NB4 (cell line): ENCODE data around the gene ALCAM.

Experiments
- DNase-seq: peaks from one replicate; pipeline ENCODE4 v3.0.0; 2010; ENCODE audit warnings: low read depth
- H3K4me3 ChIP-seq: one replicate; pipeline ENCODE4 v1.5.1; 2011; ENCODE audit warnings: mild to moderate bottlenecking, low read depth, low read length, moderate library complexity
- MYC ChIP-seq: IDR thresholded peaks from 2 replicates; pipeline ENCODE4 v1.6.1; 2011; ENCODE audit warnings: low read depth, low read length
- POLR2A ChIP-seq: IDR thresholded peaks from 2 replicates; pipeline ENCODE4 v1.6.1; 2011; ENCODE audit warnings: mild to moderate bottlenecking; ENCODE audit not compliant: insufficient read length; ENCODE audit errors: extremely low read depth
- TF ChIP-seq, protein P1 (sequence below): IDR thresholded peaks from 2 replicates; pipeline ENCODE4 v1.6.1; 2011; ENCODE audit warnings: low read depth, low read length
- TF ChIP-seq, protein P2 (sequence below): IDR thresholded peaks from one replicate; pipeline ENCODE4 v1.5.1; 2012; ENCODE audit warnings: low read depth, low read length

The ALCAM gene

DNA sequence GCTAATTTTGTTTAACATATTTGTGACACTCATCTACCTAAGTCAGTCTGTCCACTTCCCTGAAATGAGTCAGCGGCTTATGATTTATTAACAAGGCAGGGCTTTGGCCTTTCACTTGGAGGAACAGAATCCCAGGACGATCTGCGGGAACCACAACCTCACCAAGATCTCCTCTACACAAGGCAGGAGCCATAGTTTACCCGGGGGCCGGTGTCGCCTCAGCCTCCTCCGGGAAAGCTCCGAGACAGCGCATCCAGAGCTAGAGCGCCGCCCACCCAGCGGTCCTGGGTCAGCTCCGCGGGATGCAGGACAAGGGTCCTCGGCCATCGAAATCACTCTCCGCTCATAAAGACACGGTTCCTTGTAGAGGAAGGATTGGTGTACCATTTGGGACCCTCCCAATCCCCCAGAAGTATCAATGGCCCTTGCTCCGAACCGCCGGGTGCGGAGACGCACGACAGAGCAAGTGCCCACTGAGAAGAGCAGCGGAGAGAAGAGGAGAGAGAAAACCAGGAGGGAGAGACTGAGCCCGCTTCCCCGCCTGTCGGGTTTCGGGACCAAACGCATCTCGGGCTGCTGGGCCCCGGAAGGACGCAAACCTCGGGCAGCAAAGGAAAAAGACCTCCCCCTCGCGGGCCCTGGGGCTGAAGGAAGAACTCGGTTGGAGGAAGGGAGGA is 13.1 kb upstream of the ALCAM start:
- no peak for DNase-seq
- TF ChIP-seq, protein P1, sequence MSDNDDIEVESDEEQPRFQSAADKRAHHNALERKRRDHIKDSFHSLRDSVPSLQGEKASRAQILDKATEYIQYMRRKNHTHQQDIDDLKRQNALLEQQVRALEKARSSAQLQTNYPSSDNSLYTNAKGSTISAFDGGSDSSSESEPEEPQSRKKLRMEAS = no peak
- H3K4me3 ChIP-seq = no peak overlapping the region

DNA sequence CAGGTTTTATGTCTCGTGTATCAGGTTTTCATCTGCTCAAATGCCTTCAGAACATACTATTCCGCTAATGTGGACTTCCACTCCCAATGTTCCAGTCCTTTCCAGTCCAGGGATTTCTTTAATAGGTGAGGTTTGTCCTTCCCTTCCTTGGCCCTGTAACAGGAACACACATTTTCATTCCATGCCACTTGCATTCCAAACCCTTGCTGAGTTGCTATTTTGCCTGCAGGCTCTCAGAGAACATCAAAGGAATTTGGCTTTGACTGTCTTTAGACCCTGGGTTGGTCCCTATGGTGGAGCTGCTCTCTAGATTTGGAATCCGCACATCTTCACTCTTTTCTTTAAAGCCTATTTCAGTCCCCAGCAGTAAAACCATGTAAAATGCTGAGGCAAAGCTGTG is 12.3 kb upstream of the ALCAM start:
- H3K4me3 ChIP-seq = no peak overlapping the region
- TF ChIP-seq MYC (no peak), POLR2A (no peak)
- TF ChIP-seq, protein P1 = no peak
- TF ChIP-seq, protein P2, sequence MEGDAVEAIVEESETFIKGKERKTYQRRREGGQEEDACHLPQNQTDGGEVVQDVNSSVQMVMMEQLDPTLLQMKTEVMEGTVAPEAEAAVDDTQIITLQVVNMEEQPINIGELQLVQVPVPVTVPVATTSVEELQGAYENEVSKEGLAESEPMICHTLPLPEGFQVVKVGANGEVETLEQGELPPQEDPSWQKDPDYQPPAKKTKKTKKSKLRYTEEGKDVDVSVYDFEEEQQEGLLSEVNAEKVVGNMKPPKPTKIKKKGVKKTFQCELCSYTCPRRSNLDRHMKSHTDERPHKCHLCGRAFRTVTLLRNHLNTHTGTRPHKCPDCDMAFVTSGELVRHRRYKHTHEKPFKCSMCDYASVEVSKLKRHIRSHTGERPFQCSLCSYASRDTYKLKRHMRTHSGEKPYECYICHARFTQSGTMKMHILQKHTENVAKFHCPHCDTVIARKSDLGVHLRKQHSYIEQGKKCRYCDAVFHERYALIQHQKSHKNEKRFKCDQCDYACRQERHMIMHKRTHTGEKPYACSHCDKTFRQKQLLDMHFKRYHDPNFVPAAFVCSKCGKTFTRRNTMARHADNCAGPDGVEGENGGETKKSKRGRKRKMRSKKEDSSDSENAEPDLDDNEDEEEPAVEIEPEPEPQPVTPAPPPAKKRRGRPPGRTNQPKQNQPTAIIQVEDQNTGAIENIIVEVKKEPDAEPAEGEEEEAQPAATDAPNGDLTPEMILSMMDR = no peak
- no peak for DNase-seq

DNA sequence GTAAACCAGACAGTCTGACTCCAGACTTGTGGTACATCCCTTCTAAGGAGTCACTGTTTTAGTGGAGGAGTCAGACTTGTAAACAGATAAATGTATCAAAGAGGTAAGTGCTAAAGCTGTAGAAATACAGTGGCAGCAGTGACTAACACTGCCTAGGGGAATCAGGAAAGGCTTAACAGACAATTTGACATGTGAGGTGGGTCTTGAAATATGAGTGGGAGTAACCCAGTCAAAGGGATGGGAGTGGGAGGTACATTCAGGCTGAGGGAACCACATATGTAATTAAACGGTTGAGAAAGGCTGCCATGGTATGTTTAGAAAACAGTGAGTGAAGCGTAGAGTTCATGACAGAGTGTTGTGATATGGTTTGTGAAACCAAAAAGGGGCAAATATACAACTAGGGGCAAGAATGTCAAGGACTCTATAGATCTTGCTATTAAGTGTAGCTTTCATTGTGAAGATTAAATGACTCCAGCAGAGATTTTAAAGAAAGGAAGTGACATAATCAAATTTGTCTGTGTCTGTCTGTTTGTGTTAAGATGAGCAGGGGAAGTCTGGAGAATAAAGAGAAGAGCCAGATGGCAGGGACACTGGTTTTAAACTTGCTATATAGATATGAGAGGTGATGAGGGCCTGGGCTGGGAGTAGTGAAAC is 11.2 kb upstream of the ALCAM start:
- TF ChIP-seq, protein P2 = no peak
- TF ChIP-seq, protein P1 = no peak
- TF ChIP-seq POLR2A (no peak), MYC (no peak)
- no peak overlapping the region for H3K4me3 ChIP-seq

DNA sequence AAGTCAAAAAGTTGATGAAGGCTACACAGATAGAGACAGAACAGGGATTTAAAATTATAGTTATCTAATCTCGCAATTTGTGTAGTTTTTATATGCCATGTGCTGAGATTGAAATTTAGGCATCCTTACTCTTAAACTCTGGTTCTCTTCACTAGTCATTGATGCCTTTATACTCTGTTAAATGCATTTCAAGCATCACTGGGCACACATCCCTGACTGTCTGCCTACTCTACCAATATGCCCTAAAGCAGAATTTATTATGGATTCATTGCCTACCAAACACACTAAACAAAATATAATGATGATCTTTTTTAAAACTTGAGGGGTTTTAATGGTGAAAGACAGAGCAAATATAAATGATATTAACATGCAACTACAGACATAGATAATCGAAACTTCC is 10.3 kb upstream of the ALCAM start:
- DNase-seq = no peak
- H3K4me3 ChIP-seq = no peak overlapping the region
- TF ChIP-seq, protein P1 = no peak
- TF ChIP-seq, protein P2 = no peak
- TF ChIP-seq MYC = no peak
- no peak for TF ChIP-seq POLR2A

More for the DNA sequence above, 11.2 kb upstream of the ALCAM start:
- peak; percentile 57 for DNase-seq

DNA sequence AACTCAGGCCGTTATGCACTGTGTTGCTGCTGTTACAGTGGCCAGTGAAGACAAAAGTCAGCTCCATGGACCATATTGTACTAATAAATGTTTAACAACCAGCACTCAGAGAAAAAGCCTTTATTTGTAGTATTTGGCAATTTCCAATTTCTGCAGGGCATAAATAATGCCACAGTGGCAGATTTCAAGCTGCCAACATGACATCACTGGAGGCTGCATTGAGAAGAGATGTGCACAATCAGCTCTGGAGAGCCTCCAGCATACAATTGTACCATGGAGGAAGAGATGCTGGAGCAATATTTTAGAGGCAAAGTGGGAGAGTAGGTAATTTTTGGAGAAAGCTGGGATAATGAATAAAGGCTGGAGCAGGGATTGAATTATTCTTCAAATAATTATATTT is 9.7 kb upstream of the ALCAM start:
- H3K4me3 ChIP-seq = no peak overlapping the region
- DNase-seq = no peak
- TF ChIP-seq, protein P2 = no peak
- TF ChIP-seq, protein P1 = no peak
- TF ChIP-seq MYC (no peak), POLR2A (no peak)

DNA sequence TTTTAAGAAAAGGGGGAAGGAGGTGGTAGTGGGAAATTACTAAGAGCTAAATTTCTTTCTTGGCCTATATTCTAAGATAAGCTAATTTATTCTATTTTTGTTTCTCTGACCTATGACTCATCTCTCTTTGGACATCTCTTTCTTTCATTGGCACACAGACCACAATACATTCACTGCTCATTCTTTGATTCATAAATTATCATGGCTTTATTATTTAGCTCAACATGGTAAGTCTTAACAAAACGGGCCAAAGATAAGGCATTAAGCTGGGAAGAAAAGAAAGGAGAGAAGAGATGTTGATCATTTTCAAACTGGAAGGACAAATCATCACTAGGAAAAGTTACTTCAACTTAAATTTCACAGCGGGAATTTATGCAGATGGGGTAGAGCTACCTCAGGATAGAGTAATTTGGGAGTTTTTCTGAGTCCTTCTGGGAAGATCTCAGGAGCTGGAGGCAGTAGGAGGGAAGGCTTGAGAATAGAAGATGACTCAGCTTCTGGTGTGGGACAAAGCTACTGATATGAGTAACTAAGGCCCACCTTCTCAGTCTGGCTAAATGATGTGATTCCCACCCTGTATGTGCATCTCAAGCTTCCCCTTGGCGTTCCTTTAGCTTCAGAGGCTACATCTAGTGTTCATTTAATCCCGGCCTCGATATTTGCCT is 7.5 kb upstream of the ALCAM start:
- DNase-seq = peak; percentile 7
- TF ChIP-seq MYC (no peak), POLR2A (no peak)
- TF ChIP-seq, protein P1 = no peak
- TF ChIP-seq, protein P2 = no peak
- no peak overlapping the region for H3K4me3 ChIP-seq
